OCI-M2 (cell line): ENCODE data around the gene NCAM2.

Source experiments
- DNase-seq: peaks from one replicate; lab custom pipeline; 2025; ENCODE audit not compliant: unreplicated experiment; lab: John Stamatoyannopoulos, UW

The NCAM2 gene

GRCh38 chr21:21028275-21028820 lies 30.1 kb downstream of the NCAM2 start:
- DNase-seq, result no peak

GRCh38 chr21:21029164-21029563 lies 31.0 kb downstream of the NCAM2 start:
- no peak for DNase-seq

- DNase-seq, result no peak
Measured at GRCh38 chr21:21030311-21030710, 32.1 kb downstream of the NCAM2 start.

GRCh38 chr21:21034036-21034435 lies 35.8 kb downstream of the NCAM2 start:
- DNase-seq, result no peak

GRCh38 chr21:21039624-21040170 lies 41.5 kb downstream of the NCAM2 start:
- no peak for DNase-seq

GRCh38 chr21:21045518-21045917 lies 47.3 kb downstream of the NCAM2 start:
- no peak for DNase-seq

GRCh38 chr21:21046063-21046462 lies 47.9 kb downstream of the NCAM2 start:
- DNase-seq, result no peak

- no peak for DNase-seq
Measured at GRCh38 chr21:21051109-21052055, 53.2 kb downstream of the NCAM2 start.

GRCh38 chr21:21052672-21053071 lies 54.5 kb downstream of the NCAM2 start:
- DNase-seq, result no peak

GRCh38 chr21:21057349-21058062 lies 59.3 kb downstream of the NCAM2 start:
- no peak for DNase-seq

GRCh38 chr21:21063828-21064227 lies 65.6 kb downstream of the NCAM2 start:
- no peak for DNase-seq

- DNase-seq, result no peak
Measured at GRCh38 chr21:21064353-21064752, 66.1 kb downstream of the NCAM2 start.

GRCh38 chr21:21067375-21067774 lies 69.2 kb downstream of the NCAM2 start:
- no peak for DNase-seq

GRCh38 chr21:21074305-21074704 lies 76.1 kb downstream of the NCAM2 start:
- DNase-seq, result no peak

- no peak for DNase-seq
Measured at GRCh38 chr21:21076051-21076450, 77.8 kb downstream of the NCAM2 start.

- no peak for DNase-seq
Measured at GRCh38 chr21:21076491-21076890, 78.3 kb downstream of the NCAM2 start.

GRCh38 chr21:21079646-21080045 lies 81.4 kb downstream of the NCAM2 start:
- no peak for DNase-seq

GRCh38 chr21:21084179-21084578 lies 86.0 kb downstream of the NCAM2 start:
- DNase-seq, result no peak

- no peak for DNase-seq
Measured at GRCh38 chr21:21085206-21085605, 87.0 kb downstream of the NCAM2 start.

GRCh38 chr21:21096956-21097355 lies 98.7 kb downstream of the NCAM2 start:
- no peak for DNase-seq

- no peak for DNase-seq
Measured at GRCh38 chr21:21097466-21097865, 99.3 kb downstream of the NCAM2 start.

GRCh38 chr21:21101911-21102310 lies 103.7 kb downstream of the NCAM2 start:
- DNase-seq, result no peak
